Right atrium auricular region (tissue), 2 donors: Measurements from ENCODE around the gene FAM53B. TPM values are rescaled to one million over a fixed set of nuclear protein-coding genes. Genes with fewer than 3 reads are reported as not detected.
A peak's percentile ranks its signal among the peaks of the same experiment; 100 is the strongest.

Source experiments
- DNase-seq: peaks from one replicate; pipeline ENCODE4 v3.0.0-alpha.2; 2019; ENCODE audit warnings: low spot score
- H3K27ac ChIP-seq, 2 donors: fragments of 200-600 bp; sonication (generic); 1 replicate in 1 of 2; 2 replicates in 1 of 2; pipeline ENCODE4 v1.5.1; 2016 to 2019
- H3K27me3 ChIP-seq, 2 donors: fragments of 200-600 bp; sonication (generic); one replicate each; pipeline versions ENCODE4 v1.5.1 to v1.6.0; 2017 to 2019
- H3K36me3 ChIP-seq: fragments of 200-600 bp; sonication (generic); one replicate; pipeline ENCODE4 v1.5.1; 2016
- H3K4me1 ChIP-seq, 2 donors: fragments of 200-600 bp; sonication (generic); one replicate each; pipeline versions ENCODE4 v1.5.1 to v1.6.0; 2017 to 2019
- H3K4me3 ChIP-seq, 2 donors: fragments of 200-600 bp; sonication (generic); 1 replicate in 1 of 2; 2 replicates in 1 of 2; pipeline ENCODE4 v1.5.1; 2017 to 2019; ENCODE audit warnings: mild to moderate bottlenecking in 1 of 2, moderate library complexity in 1 of 2
- H3K9me3 ChIP-seq, 2 donors: fragments of 200-600 bp; sonication (generic); one replicate each; pipeline ENCODE4 v1.5.1; 2019
- total RNA-seq, 2 donors: library from RNA; depleted of rRNA; stranded (reverse); fragments of >200 nt; gene quantifications; one replicate each; pipeline ENCODE4 v1.1.0, GENCODE V29; 2016
- TF ChIP-seq, protein P1 (sequence below), 2 donors: fragments of 200-600 bp; sonication (generic); IDR thresholded peaks; one replicate each; pipeline ENCODE4 v1.5.1; 2019; ENCODE audit warnings: antibody characterized with exemption in 2 of 2

The FAM53B gene
- total RNA-seq, 2 donors from 2014 or later, result 30.3 to 31.1 TPM

DNA sequence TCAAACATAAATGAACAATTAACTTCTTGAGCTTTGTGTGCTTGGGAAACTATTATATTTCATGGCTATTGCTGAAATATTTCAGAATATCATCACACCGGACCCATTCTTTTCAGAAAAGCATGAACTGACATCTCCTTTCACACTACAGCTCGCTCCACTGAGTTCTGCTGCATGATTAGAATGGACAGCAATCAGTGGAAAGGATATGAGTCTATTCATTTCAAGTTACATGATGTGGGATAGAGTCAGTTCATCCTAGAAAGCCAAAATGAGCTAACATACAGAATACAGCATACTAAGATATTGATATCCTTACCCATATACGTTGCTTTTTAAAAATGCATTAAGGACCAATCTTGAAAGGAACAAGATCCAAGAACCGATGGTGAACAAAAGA, 1.1 kb upstream of the FAM53B start:
- no peaks in the 10 kb centered on the region for H3K36me3 ChIP-seq
- H3K27me3 ChIP-seq, result no peaks in the 10 kb centered on the region
- peaks cover 0 to 42% of the 10 kb centered on the region in 2 donors for H3K4me1 ChIP-seq
- no peaks in the 10 kb centered on the region for H3K9me3 ChIP-seq
- TF ChIP-seq, protein P1, sequence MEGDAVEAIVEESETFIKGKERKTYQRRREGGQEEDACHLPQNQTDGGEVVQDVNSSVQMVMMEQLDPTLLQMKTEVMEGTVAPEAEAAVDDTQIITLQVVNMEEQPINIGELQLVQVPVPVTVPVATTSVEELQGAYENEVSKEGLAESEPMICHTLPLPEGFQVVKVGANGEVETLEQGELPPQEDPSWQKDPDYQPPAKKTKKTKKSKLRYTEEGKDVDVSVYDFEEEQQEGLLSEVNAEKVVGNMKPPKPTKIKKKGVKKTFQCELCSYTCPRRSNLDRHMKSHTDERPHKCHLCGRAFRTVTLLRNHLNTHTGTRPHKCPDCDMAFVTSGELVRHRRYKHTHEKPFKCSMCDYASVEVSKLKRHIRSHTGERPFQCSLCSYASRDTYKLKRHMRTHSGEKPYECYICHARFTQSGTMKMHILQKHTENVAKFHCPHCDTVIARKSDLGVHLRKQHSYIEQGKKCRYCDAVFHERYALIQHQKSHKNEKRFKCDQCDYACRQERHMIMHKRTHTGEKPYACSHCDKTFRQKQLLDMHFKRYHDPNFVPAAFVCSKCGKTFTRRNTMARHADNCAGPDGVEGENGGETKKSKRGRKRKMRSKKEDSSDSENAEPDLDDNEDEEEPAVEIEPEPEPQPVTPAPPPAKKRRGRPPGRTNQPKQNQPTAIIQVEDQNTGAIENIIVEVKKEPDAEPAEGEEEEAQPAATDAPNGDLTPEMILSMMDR (IDR thresholded peaks at IDR 0.05), result no peak
- no peak overlapping the region for H3K4me3 ChIP-seq
- H3K27ac ChIP-seq, result peak overlapping the region; percentile 81 to 88
- no peak for DNase-seq

DNA sequence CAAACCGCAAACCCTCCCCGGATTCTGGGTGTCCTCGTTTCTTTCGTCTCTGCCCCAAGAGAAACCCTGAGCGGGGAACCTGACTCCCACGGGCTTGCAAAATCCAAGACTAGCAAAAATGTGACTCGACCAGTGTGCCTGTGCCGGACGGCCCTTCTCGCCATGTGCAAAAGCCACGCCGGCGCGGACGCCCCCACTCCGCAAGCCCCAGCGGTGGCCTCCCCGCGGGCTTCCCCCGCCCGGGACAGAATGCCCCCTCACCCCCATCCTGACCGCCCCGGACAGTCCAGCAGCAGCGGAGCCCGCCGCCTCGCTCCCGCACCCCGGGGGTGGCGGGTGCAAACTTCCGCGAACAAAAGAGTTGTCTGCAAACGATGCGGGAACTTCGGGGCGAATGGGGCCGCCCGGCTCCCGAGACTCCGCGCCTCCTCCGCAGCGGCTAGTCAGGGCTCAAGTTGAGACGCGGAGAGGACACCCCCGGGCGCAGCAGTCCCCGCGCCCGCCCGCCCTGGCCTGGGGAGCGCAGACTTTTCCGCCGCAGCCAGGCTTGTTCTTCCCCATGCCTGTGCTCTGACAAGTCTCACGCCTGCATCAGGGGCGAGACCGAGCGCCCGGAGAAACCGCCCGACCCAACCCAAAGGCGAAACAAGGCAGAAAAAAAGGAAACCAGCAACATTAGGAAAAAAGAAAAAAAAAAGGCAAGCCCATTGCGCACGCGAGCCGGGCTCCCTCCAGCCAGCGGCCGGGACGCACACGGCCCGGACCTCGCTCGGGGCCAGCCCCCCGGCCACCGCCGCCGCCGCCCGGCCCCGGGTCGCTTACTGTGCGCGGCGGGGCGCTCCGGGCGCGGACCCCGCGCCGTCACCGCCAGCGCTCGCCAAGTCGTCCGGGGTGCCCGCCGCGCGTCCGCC, 732 bp downstream of the FAM53B start:
- no peak for DNase-seq
- peaks cover 0 to 61% of the 10 kb centered on the region in 2 donors for H3K4me1 ChIP-seq

DNA sequence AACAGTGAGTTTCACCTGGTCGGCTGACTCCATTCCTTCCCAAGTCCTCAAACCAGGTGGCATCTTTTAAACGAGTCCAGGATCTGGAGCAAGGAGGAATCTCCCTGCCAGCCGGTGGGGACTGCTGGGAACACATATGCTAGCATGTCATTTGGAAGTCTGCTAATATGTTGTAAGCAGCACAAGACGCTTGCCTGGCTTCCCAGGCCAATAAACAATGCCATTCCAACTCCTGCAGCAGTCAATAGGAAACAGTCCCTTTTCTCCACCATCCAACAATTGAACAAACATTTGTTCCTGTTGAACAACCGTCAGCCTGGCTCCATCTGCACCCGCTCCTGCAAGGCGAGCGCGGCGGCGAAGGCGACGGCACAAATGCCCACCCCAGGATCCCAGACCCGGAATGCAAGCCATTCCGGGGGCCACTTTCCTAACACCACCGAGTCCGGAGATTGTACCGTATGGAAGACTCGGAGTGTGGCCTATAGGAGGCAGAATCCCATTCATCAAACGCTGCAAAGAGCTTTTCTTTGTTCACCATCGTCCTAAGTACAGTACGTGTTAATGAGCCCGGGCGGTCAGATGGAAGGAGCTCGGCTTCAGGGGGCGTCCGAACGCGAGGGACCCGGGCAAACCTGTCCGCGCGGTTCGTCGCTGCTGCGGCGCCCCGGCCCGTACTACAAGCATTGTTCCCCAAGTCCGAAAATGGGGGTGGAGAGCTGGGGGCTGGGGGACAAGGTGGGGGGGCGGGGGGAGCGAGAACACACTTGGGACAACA, 1.6 kb downstream of the FAM53B start:
- Histone ChIP-seq H3K4me3 (peak overlapping the region; percentile 57 to 69), H3K27me3 (no peaks in the 10 kb centered on the region), H3K36me3 (no peaks in the 10 kb centered on the region), H3K9me3 (no peaks in the 10 kb centered on the region), H3K4me1 (peaks cover 0 to 69% of the 10 kb centered on the region in 2 donors), H3K27ac (peak overlapping the region; percentile 78 to 81)
- peak; percentile 60 for DNase-seq
- TF ChIP-seq, protein P1 (IDR thresholded peaks at IDR 0.05), result peak in 1 of 2 donors; percentile 27

More for the DNA sequence above, 732 bp downstream of the FAM53B start:
- H3K4me3 ChIP-seq, result peak overlapping the region; percentile 57 to 69
- TF ChIP-seq, protein P1 (IDR thresholded peaks at IDR 0.05), result no peak
- no peaks in the 10 kb centered on the region for H3K9me3 ChIP-seq
- no peaks in the 10 kb centered on the region for H3K27me3 ChIP-seq
- peak overlapping the region; percentile 78 to 81 for H3K27ac ChIP-seq
- no peaks in the 10 kb centered on the region for H3K36me3 ChIP-seq

DNA sequence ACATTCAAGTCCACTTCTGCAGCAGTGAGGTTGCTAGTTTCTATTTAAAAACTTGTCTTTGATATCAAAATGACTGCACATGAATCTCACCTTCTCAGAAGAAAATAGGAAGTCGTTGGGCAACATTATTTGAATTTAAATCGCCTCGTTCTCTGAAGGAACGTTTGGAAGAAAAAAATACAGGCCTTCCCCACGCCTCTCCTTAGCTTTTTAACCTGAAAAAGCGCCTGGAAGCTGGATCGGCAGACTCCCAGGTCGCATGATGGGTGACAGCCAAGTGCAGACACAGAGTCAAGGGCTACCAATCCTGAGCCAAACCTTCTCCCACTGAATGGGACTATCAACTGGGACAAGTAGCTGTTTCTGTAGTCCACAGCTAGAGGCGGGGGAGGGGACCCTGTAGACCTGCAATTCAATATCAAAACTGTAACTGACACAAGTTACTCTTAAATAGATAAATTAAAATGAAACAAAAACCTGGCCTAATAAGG, 2.2 kb downstream of the FAM53B start:
- TF ChIP-seq, protein P1 (IDR thresholded peaks at IDR 0.05), result no peak
- no peaks in the 10 kb centered on the region for H3K36me3 ChIP-seq
- H3K9me3 ChIP-seq, result no peaks in the 10 kb centered on the region
- no peaks in the 10 kb centered on the region for H3K27me3 ChIP-seq
- peak overlapping the region; percentile 78 to 81 for H3K27ac ChIP-seq
- H3K4me1 ChIP-seq, result peaks cover 0 to 75% of the 10 kb centered on the region in 2 donors
- H3K4me3 ChIP-seq, result peak overlapping the region in 1 of 2 donors; percentile 69
- peak; percentile 57 for DNase-seq

DNA sequence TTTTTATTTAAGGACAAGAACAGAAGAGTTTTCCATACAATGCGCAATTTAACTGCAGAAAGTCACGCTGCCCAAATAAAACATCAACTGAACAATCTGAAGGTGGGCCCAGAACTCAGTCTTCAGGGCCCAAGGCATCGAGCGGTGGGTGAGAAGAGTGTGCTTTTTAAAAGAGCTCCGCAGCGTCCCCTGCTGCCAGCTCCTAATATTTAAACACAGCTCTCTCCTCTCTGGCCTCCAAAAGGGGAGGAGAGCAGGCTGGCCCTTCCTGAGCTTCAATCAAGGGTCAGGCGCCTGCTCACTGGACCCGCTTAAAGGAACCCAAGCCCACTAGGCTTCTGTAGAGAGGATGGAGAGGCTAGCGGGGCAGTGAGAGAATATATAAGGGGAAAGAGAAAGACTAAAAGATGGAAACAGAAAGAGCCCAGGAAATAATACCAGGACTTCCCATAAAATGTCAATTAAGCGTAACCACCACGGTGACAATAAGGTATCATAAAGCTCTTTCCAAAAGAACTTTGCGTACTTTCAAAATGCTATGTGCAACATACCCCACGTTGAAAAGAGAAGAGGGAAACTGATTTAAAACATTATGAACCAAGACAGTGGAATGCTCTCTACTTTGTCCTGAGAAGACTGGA, 2.8 kb downstream of the FAM53B start:
- H3K27me3 ChIP-seq, result no peaks in the 10 kb centered on the region
- H3K9me3 ChIP-seq, result no peaks in the 10 kb centered on the region
- peaks cover 0 to 81% of the 10 kb centered on the region in 2 donors for H3K4me1 ChIP-seq
- peak; percentile 93 for DNase-seq
- TF ChIP-seq, protein P1 (IDR thresholded peaks at IDR 0.05), result peak; percentile 71 to 91
- peak overlapping the region in 1 of 2 donors; percentile 22 for H3K4me3 ChIP-seq
- H3K36me3 ChIP-seq, result no peaks in the 10 kb centered on the region
- H3K27ac ChIP-seq, result peak overlapping the region; percentile 78 to 81
